Stimulated activated CD4-positive, alpha-beta T cell treated with anti-CD3 and anti-CD28 coated beads, Interleukin-12 subunit alpha, Interleukin-12 subunit beta, amount 100 ng/mL, for 48 hours (primary cell): ENCODE results near the gene DIRAS3.
"Not testable (repeated sequence)": the region's sequence is repeated elsewhere in the genome, so short reads cannot be mapped to it uniquely, and the experiment has no call there.

ENCODE experiments used
- DNase-seq, 3 donors: peaks; one replicate each; pipeline ENCODE4 v3.0.0-alpha.2; 2020; ENCODE audit warnings: low read depth in 2 of 3, low spot score in 1 of 3

The DIRAS3 gene, protein sequence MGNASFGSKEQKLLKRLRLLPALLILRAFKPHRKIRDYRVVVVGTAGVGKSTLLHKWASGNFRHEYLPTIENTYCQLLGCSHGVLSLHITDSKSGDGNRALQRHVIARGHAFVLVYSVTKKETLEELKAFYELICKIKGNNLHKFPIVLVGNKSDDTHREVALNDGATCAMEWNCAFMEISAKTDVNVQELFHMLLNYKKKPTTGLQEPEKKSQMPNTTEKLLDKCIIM

DNA sequence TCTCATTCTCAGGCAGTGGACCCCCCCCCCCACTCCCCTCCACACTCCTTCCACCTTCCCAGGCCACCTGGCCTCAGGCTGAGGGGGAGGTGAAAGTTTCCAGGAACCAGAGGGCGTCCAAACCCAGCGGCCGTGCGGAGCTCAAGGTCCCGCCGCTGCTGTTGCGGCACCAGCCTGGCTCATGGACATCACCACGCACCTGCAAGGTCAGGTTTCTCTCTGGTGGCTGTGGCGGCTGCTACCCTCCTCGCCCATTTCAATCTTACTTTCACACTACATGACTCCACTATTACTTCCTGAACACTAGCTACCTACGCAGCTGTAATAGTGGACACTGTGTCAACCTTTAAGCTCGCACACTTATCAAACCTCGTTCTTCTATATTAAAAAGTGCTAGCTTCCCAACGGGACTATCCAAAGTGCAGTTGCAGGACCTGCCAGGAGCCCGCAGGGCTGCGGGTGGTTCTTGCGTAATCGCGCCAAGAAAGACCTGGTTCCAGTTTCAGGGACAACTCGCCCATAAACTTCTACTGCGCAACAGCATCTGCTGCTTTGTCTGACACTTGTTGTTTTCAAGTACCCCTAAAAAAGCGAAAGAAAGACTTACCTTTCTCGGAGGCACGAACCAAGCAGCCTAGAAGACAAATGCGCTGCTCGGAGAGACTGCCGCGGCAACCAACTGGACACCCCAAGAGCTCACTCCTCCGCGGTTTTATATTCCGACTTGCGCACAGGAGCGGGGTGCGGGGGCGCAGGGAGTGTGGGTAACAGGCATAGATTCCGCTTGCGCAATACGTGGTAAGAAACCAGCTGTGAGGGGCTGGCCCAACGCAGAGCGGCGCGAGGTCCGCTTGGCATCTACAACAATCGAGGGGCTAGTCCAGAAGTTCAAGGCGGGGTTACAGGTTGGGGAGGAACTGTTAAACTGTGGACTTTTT lies at the start of gene DIRAS3:
DIRAS3 (minus strand) TSS at position 687 of the 938 bp plus-strand sequence. CDS start 3,330 bp downstream, outside the sequence.
- no peak for DNase-seq

DNA sequence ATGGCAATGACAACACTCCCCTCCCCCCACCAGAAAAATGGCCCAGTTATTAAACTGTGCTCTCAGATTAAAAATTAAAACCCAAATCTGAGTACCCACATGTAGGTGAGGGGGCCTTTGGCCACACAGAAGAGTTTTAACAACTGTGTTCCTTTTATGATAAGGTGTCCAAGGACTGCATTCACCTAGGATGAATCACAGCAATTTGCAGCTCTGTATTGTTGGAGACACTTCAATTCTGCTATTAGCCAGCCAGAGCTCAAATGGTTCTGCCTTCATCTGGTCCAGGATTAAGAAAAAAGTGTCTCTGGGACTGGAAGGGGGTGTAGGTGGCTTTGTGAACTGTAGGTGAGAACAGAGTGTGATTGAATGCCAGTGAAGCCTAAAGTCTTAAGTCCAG lies 43.3 kb upstream of the DIRAS3 start:
- no peak for DNase-seq

DNA sequence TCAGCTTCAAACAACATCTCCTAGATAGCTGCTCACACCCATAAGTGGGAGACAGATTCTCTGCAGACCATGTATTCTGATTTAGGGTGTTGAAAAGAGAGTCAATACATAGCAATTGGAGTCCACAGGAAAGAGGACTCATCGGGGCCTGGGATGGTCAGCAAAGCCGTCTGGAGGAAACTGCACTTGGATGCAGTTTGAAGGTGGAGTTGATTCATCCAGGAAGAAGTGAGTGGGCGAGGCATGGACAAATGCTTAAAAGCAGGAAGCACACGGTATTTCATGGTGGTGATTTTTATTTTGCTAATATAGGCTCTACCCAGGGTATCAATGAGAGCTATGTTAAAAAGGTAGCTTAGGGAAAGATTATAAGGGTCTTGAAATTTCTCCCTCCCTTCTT lies 36.8 kb upstream of the DIRAS3 start:
- DNase-seq: no peak

DNA sequence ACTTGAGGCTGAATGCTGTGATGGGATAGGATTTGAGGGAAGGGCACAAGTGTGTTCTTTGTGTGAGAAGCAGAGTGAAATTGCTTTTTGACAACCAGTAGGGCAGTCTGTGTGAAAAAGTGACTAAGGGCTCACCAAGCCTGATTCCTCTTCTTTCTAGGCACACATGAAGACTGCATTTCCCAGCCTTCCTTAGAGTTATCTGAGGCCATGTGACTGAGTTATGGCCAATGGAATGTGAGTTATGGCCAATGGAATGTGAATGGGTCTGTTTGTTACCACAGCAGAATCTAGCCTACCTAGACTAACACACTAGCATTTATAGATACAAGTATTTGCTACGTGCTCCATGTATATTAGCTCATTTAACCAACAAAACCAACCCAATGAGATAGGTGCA lies 35.3 kb upstream of the DIRAS3 start:
- DNase-seq: no peak

DNA sequence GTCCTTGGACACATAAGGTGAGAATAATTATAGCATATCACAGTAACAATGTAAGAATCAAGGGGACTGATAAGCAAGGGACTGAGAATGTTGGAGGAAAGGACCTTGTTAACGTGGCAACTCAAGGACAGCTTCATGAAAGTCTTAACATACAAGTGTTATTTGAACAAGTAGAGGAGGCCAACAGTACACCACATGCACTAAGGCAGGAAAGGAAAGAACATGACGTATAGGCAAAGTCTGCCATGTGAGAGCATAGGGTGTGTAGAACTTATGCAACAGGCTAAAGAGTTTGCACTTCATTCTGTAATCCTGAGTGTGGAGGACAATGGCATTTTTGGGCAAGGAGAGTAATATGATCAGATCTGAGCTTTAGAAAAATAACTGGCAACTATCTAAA lies 33.3 kb upstream of the DIRAS3 start:
- DNase-seq: no peak

DNA sequence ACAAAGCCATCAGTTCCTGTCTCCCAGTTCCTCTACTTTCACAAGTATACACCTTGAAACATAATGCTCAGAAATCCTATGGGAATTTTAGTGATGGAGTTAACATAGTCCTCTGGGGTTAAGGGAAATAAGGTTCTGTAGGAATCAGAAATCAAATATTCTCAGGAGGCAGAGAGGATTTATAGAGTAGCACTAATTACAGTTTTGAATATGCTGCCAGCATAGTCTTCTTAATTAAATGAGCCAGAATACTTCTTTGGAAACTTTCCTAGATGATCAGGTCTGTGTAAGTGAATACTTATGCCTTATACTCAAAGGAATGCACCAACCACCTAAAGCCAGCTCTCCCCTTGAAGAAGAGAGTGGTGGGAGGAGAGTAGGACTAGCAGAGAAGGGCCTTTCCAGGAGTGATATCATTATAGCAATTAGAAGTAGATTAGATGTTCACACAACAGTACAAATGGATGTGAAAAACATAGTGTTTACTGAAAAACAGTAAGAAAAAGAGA lies 31.4 kb upstream of the DIRAS3 start:
- no peak for DNase-seq

DNA sequence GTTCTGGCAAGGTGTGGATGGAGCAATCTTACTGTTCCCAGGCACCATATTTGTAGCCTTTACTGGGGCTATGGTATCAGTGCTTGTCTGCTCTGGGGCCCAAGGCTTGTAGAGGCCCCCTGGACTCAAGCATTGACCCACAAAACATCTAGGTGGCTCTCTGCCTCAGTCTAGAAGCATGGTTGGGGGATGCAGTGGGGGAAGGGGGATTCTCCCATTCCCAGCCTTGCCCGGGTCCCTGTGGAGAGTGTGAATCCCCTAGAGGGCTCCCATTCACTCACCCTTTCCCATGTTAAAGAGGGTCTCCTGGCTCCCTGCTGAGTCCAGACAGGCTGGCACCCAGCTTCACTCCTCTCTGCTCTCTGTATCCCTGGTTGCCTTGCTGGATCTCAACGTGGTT lies 28.2 kb upstream of the DIRAS3 start:
- DNase-seq: no peak

DNA sequence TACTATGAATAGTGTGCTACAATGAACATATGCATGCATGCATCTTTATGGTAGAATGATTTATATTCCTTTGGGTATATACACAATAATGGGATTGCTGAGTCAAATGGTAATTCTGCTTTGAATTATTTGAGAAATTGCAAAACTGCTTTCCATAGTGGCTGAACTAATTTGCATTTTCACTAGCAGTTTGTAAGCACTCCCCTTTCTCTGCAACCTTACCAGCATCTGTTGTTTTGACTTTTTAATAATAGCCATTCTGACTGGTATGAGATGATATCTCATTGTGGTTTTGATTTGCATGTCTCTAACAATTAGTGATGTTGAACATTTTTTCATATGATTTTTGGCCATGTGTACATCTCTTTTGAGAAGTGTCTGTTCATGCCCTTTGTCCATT lies 24.0 kb upstream of the DIRAS3 start:
- DNase-seq: no peak

DNA sequence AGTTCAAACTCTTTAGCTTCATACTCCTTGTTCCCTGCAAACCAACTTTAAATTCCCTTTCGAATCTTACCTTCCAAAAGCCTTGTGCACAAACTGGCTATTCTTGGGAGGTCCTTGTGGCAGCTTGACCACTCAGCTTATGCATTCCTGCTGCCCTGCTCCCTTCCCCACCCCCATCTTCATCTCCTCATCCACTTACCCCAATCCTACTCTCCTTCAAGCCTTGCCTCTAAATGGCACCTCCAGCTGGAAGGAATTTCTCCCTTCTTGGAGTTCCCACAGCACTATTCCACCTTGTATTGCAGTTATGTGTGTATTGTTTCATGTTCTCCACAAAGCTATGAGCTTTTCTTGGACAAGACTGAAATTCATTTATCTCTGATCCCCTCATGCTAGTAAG lies 15.3 kb upstream of the DIRAS3 start:
- no peak for DNase-seq

DNA sequence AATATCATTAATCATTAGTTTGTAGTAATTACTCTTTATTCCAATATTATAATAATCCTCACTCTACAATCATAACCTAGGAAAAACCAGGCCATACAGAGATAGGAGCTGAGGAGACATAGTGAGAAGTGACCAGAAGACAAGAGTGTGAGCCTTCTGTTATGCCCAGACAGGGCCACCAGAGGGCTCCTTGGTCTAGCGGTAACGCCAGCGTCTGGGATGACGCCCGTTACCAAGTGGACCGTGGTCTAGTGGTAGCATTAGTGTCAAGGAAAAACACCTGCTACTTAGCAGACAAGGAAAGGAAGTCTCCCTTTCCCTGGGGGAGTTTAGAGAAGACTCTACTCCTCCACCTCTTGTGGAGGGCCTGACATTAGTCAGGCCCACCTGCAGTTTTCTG lies 7.6 kb upstream of the DIRAS3 start:
- DNase-seq: not testable (repeated sequence)

DNA sequence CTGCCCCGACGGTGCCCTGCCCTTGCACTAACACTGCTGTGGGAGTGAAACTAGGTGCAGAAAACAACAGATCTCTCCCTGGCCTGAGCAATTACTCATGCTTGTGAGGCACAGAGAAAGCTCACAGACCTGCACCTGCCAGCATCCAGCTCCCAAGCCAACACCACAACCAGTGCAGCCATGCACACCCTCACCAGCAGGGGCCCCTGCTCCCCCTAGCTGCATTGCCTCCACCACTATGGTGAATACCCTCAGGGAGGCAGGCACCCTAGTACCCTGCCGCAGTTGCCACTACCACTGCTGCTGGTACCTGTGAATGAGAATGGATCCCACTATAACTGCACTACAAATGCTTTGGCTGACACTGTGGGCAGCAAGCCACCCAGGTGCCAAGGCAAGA lies 7.1 kb upstream of the DIRAS3 start:
- no peak for DNase-seq

DNA sequence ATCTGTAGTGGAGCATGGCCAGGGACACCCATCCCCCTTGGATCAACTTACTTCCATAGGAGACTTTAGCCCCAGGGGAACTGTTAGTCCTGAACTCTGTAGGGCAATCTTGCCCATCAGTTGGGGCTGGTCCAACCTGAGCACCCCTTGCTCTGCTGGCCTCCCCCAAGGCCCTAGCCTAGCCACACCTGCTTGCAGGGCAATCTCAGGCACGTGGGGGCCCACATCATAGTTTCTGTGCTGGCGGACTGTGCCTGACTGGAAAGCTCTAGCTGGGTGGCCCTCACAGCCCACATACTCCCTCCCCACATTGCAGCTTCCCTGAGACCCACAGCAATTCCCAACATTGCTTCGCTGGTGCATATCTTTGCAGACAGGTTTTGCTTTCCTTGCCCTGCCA lies 6.6 kb upstream of the DIRAS3 start:
- no peak for DNase-seq

DNA sequence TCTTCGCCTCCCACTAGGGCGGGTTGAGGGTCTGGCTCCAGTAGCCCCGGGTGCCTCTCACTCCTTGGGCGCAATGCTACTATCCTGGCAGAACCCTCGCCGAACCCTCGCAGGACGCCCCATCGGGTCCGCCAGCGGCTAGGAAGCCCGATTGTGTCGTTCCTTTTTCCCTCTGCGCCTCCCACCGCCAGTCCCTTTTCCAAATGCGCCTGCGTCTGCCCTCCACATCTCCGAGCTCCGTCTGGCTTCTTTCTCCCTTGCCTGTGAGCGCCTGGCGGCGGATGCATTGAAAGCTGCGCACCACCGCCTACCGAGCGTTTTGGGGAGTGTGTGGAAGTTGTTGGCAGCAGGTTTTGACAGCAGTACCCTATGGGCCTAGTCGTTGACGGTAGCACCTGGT lies 1.0 kb upstream of the DIRAS3 start:
- DNase-seq: no peak

DNA sequence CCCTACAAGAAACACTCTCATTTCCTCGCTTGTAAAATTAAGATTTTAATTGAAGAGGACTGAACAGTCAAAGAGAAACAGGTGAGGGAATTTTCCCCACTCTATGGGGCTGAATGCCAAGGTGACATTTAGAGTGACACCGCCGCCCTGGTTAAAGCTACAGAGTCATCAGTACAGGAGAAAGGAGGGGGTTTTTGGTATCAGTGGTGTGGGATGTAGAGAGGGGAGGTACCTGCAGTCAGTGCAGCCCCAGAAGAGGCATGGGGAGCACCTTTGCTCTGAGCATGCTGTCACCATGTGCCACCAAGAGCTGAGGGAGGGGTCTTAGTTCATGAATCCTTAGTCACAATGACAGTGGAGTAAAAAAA lies 2.8 kb downstream of the DIRAS3 start:
- DNase-seq: no peak

DNA sequence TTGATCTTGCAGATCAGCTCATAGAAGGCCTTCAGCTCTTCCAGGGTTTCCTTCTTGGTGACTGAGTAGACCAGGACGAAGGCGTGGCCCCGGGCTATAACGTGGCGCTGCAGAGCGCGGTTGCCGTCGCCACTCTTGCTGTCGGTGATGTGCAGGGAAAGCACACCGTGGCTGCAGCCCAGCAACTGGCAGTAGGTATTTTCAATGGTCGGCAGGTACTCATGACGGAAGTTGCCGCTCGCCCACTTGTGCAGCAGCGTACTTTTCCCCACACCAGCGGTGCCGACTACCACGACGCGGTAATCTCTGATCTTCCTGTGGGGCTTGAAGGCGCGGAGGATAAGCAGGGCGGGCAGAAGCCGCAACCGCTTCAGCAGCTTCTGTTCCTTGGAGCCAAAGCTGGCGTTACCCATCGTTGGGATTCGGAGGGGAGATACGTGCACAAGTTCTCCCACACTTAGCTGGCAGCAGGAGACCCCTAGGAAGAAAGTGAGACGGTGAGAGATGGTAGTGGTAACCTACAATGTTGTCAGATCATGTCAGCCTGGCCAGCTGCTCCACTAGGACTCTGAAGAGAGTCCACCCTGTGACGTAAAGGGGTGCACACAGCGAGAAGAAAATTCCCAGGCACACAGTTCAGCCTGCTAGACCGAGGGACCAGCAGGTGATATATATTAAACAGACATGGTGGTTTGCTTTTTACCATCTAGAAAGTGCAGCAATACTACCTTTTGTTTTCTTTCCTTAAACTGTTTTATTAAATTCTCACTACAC lies 3.4 kb downstream of the DIRAS3 start:
- DNase-seq: no peak

DNA sequence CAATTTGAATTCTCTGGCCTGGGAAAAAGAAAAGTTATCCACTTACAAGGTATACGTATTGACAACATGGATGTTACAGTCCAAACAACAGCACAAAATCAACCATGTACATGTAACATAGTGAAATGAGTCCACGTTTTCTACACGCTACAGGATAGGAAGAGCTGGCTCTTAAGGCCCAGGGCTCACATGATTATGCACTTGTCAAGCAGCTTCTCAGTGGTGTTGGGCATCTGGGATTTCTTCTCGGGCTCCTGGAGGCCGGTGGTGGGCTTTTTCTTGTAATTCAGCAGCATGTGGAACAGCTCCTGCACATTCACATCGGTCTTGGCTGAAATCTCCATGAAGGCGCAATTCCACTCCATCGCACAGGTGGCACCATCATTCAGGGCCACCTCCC lies 4.0 kb downstream of the DIRAS3 start:
- DNase-seq: no peak

DNA sequence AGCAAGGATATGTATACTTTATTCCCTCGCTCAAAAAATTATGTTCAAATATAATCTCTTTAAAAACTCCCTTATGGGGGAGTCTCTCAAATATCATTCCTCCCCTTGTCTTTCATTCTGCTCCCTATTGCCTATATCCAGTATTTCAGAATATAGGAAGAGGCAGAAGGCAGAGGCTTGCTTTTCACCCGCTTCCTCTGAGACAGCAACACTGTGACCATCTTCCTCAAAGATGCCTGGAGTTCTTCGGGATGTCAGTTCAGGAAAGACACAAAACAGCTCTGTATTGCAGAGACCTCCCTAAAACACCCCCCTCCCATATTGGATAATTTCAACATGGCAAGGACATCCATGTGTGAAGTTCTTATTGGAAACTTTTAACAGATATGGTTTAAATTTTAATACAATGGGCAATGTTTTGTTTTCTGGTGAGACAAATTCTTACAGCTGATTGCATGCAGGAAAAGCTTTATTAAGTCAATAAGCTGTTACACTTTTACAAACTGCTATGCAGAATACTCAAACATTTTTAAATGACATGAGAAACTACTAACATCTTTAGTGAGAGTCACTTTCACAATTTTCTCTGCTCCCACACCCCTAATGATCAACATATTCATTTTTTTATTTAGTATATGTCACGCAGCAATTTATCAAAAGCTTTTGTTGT lies 4.8 kb downstream of the DIRAS3 start:
- no peak for DNase-seq

DNA sequence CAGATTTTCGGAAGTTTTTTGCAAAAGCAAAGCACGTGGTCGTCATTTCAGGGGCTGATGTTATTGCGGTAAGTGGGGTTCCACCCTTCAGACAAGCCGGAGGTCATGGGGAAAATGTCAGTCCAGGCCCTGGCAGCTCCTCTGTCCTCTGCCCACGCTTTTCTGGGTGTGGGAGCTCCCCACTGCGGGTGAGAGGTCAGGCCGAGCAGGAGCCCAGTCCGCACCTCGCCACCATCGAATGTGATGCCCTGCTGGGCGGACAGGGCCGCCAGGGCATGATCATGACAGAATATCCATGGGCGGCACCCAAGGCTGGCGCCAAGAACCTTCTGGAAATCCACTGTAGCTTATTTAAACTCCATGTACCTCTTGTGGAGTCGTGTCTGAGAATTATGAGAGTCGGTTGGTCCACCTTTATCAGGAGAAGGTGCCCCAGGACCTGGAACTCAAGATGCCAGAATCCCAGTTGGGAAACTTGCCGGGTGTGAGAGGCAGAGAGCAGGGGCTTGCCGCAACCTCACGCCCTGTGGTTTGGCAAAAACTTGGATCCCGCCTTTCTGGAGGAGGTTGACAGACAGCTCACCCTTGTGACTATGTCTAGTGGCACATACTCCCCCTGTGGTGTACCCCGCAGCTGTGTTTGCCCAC lies 6.9 kb downstream of the DIRAS3 start:
- no peak for DNase-seq

DNA sequence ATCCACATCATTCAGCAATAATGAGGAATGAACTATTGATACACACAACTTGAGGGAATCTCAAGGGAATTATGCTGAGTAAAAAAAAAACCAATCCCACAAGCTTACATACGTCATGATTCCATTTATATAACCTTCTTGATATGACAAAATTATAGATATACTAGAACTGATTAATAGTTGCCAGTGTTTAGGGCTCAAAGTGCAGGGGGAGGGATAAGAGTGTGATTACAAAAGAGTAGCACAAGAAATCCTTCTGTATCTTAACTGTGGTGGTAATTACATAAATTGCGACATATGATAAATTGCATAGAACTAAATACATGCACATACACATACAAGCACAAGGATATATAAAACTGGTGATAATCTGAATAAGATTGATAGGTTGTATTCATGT lies 13.5 kb downstream of the DIRAS3 start:
- no peak for DNase-seq

DNA sequence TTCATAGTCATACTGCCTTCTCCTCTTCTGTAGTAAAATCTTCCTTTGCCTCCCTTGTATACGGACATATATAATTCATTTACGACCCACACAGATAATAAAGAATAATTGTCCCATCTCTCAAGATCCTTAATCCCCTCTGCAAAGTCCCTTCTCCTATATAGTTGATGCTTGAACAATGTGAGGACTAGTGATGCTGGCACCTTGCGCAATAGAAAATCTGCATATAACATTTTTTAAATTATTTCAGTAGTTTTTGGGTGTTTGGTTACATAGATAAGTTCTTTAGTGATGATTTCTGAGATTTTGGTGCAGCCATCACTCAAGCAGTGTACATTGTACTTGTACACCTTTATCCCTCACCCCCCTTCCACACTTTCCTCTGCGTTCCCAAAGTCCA lies 21.0 kb downstream of the DIRAS3 start:
- DNase-seq: no peak

DNA sequence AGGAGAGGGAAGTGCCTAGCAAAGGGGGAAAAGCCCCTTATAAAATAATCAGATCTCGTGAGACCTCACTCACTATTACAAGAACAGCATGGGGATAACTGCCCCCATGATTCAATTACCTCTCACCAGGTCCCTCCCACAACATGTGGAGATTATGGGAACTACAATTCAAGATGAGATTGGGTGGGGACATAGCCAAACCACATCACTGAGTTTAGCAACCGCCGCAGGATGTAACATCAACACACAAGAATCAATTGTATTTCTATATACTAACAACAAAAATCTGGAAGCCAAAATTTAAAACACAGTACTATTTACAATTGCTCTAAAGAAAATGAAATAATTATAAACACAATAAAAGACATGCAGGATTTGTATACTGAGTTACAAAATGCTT lies 21.9 kb downstream of the DIRAS3 start:
- no peak for DNase-seq
